PC-3 (cell line): Measurements from ENCODE around the gene CABLES1. TPM values are rescaled to one million over a fixed set of nuclear protein-coding genes. Genes with fewer than 3 reads are reported as not detected.

Experiments
- ATAC-seq: fragments of 200-7000 bp; cut with Tn5 transposase; 2 replicates; pipeline ENCODE4 v1.9.1; 2020; ENCODE audit warnings: mild to moderate bottlenecking, moderate library complexity
- BruUV-seq: library from RNA; stranded (reverse); fragments of 400-500 nt; replicated peaks from 2 replicates; lab custom pipeline; 2021; lab: Mats Ljungman, UMichigan
- CTCF ChIA-PET: fragments of 300-600 bp; sonication (Branson Sonifier 250); formaldehyde crosslinking; loops from one replicate; lab custom pipeline; 2022; ENCODE audit warnings: antibody characterized with exemption; lab: Charles Lee
- POLR2A ChIA-PET: fragments of 300-600 bp; sonication (Branson Sonifier 250); formaldehyde crosslinking; loops from one replicate; lab custom pipeline; 2022; ENCODE audit warnings: antibody characterized with exemption; ENCODE audit not compliant: unreplicated experiment; lab: Charles Lee
- DNase-seq: peaks from one replicate; pipeline ENCODE4 v3.0.0-alpha.2; 2015
- H2AFZ ChIP-seq: fragments of 300-600 bp; sonication (generic); 2 replicates; pipeline ENCODE4 v1.6.0; 2016; ENCODE audit warnings: antibody characterized with exemption, low read length
- H3F3A ChIP-seq: fragments of 300-600 bp; sonication (generic); one replicate; pipeline ENCODE4 v1.6.0; 2017; ENCODE audit warnings: antibody characterized with exemption, low read length, control low read depth, mild to moderate bottlenecking; ENCODE audit not compliant: unreplicated experiment
- H3K27ac ChIP-seq: fragments of 300-600 bp; sonication (generic); 2 replicates; pipeline ENCODE4 v1.5.1; 2016; ENCODE audit warnings: mild to moderate bottlenecking, low read length
- H3K27me3 ChIP-seq: fragments of 300-600 bp; sonication (generic); 2 replicates; pipeline ENCODE4 v1.6.1; 2016; ENCODE audit warnings: low read length, mixed read lengths
- H3K36me3 ChIP-seq: fragments of 300-600 bp; sonication (generic); 2 replicates; pipeline ENCODE4 v1.6.1; 2016; ENCODE audit warnings: low read depth, mixed run types, low read length, mixed read lengths
- H3K4me1 ChIP-seq: fragments of 300-600 bp; sonication (generic); 2 replicates; pipeline ENCODE4 v1.5.1; 2016; ENCODE audit warnings: low read length; ENCODE audit not compliant: insufficient read depth
- H3K4me2 ChIP-seq: fragments of 300-600 bp; sonication (generic); 2 replicates; pipeline ENCODE4 v1.6.0; 2016; ENCODE audit warnings: low read length
- H3K4me3 ChIP-seq: fragments of 300-600 bp; sonication (generic); 2 replicates; pipeline ENCODE4 v1.5.1; 2016; ENCODE audit warnings: mild to moderate bottlenecking, low read length, mixed read lengths
- H3K79me2 ChIP-seq: fragments of 300-600 bp; sonication (generic); 2 replicates; pipeline ENCODE4 v1.6.1; 2017; ENCODE audit warnings: low read length, mixed read lengths
- H3K9ac ChIP-seq: fragments of 300-600 bp; sonication (generic); 2 replicates; pipeline ENCODE4 v1.6.0; 2016; ENCODE audit warnings: mild to moderate bottlenecking, low read length
- H3K9me2 ChIP-seq: fragments of 300-600 bp; sonication (generic); replicated peaks from 2 replicates; pipeline ENCODE4 v1.6.1; 2016; ENCODE audit warnings: mixed run types, low read length, mixed read lengths
- H3K9me3 ChIP-seq: fragments of 300-600 bp; sonication (generic); 2 replicates; pipeline ENCODE4 v1.6.1; 2016; ENCODE audit warnings: low read length, mixed read lengths
- H4K20me1 ChIP-seq: fragments of 300-600 bp; sonication (generic); 2 replicates; pipeline ENCODE4 v1.6.1; 2016; ENCODE audit warnings: low read length, mixed read lengths
- CTCF ChIP-seq: fragments of 300-600 bp; sonication (generic); conservative IDR thresholded peaks from 2 replicates; pipeline ENCODE4 v1.5.1; 2017; ENCODE audit warnings: antibody characterized with exemption, low read depth, mild to moderate bottlenecking, low read length
- EZH2 ChIP-seq: fragments of 300-600 bp; sonication (generic); IDR thresholded peaks from one replicate; pipeline ENCODE4 v1.6.1; 2017; ENCODE audit warnings: antibody characterized with exemption, mild to moderate bottlenecking, low read length; ENCODE audit not compliant: unreplicated experiment
- EZH2phosphoT487 ChIP-seq: fragments of 300-600 bp; sonication (generic); IDR thresholded peaks from 2 replicates; pipeline ENCODE4 v1.6.1; 2018; ENCODE audit warnings: mild to moderate bottlenecking, antibody characterized with exemption, low read length, borderline replicate concordance
- intact Hi-C: fragments of 100-400 bp; cut with micrococcal nuclease; formaldehyde crosslinking; loops from 2 replicates; pipeline ENCODE4 v1.9.0; 2023
- total RNA-seq: library from RNA; depleted of rRNA; stranded (reverse); fragments of >200 nt; gene quantifications from 2 replicates; pipeline ENCODE4 v1.2.3, GENCODE V29; 2014

Gene CABLES1
- total RNA-seq, 1 experiment from 2014 or later, result 18.6 TPM

GRCh38 chr18:23258566-23259469 is 123.5 kb downstream of the CABLES1 start:
- Histone ChIP-seq H3K9ac (peak overlapping the region; percentile 72), H2AFZ (no peak overlapping the region)
- intact Hi-C loops, result loop anchor here (2.0 kb wide), 1 partner anchor 28 kb away; no protein-coding TSS in a partner anchor

GRCh38 chr18:23259701-23260681 is 124.7 kb downstream of the CABLES1 start:
- Histone ChIP-seq H2AFZ (peak overlapping the region; percentile 58), H3K79me2 (no peaks in the 10 kb centered on the region), H3K4me3 (peak overlapping the region; percentile 48; the same call in 1 of the 2 replicates), H3K36me3 (no peaks in the 10 kb centered on the region; the same call in 1 of the 2 replicates), H3K4me2 (peak overlapping the region; percentile 73), H3K27ac (peak overlapping the region; percentile 95), H3F3A (no peaks in the 10 kb centered on the region), H3K9me2 (no peaks in the 10 kb centered on the region), H3K27me3 (no peaks in the 10 kb centered on the region), H3K4me1 (peaks cover 42% of the 10 kb centered on the region), H3K9me3 (no peaks in the 10 kb centered on the region), H4K20me1 (no peaks in the 10 kb centered on the region), H3K9ac (peak overlapping the region; percentile 72)
- no TSS peak for BruUV-seq
- POLR2A ChIA-PET, result interaction anchor here (0.5 to 1.0 kb wide), 4 partner anchors 24 to 152 kb away, joined by 3 to 11 read pairs (median 4); no protein-coding TSS in a partner anchor
- CTCF ChIA-PET, result interaction anchor here (0.5 to 1.2 kb wide), 7 partner anchors 9 to 181 kb away, joined by 3 to 12 read pairs (median 4); no protein-coding TSS in a partner anchor
- TF ChIP-seq EZH2, result no peak
- no peak for TF ChIP-seq CTCF
- no peak for TF ChIP-seq EZH2phosphoT487
- intact Hi-C loops, result loop anchor here (1.0 to 2.0 kb wide), 4 partner anchors 24 to 117 kb away; no protein-coding TSS in a partner anchor
- DNase-seq (peak; percentile 89), ATAC-seq (peak; percentile 85)

More at GRCh38 chr18:23258566-23259469, 123.5 kb downstream of the CABLES1 start:
- ChIA-PET POLR2A (interaction anchor here (0.5 kb wide), 1 partner anchor 224 kb away, joined by 6 read pairs; no protein-coding TSS in a partner anchor), CTCF (interaction anchor here (0.6 to 1.1 kb wide), 2 partner anchors 17 to 153 kb away, joined by 3 read pairs; no protein-coding TSS in a partner anchor)
- H3K36me3 ChIP-seq, result no peaks in the 10 kb centered on the region; the same call in 1 of the 2 replicates
- H3K27ac ChIP-seq, result peak overlapping the region; percentile 95
- H3K4me3 ChIP-seq, result no peak overlapping the region
- DNase-seq (peak; percentile 4), ATAC-seq (no peak)
- H4K20me1 ChIP-seq, result no peaks in the 10 kb centered on the region
- TF ChIP-seq EZH2, result no peak
- TF ChIP-seq CTCF, result no peak
- no peak for TF ChIP-seq EZH2phosphoT487
- no peaks in the 10 kb centered on the region for H3K9me3 ChIP-seq
- H3K27me3 ChIP-seq, result no peaks in the 10 kb centered on the region
- no peaks in the 10 kb centered on the region for H3K9me2 ChIP-seq
- H3F3A ChIP-seq, result no peaks in the 10 kb centered on the region
- H3K4me2 ChIP-seq, result peak overlapping the region; percentile 73
- no peaks in the 10 kb centered on the region for H3K79me2 ChIP-seq
- peaks cover 42% of the 10 kb centered on the region for H3K4me1 ChIP-seq
- no TSS peak for BruUV-seq
